Measurements from ENCODE around the gene KIF26A.

GRCh38 chr14:104172349-104172748 is 34.0 kb downstream of the KIF26A start:
- TF ChIP-seq POLR2A (IDR thresholded peaks at IDR 0.05) (no peak), CTCF (IDR thresholded peaks at IDR 0.05) (no peak), POLR2AphosphoS5 (IDR thresholded peaks at IDR 0.05) (no peak)

Data from prostate gland (tissue), 2 donors.